SK-N-MC (cell line): ENCODE measurements around the gene TUBB6.

Experiments
- EZH2 ChIP-seq: fragments of 200-600 bp; sonication (generic); IDR thresholded peaks from one replicate; pipeline ENCODE4 v1.6.1; 2017; ENCODE audit warnings: antibody characterized with exemption
- FOXP2 ChIP-seq: optimal IDR thresholded peaks from 2 replicates; pipeline ENCODE3; 2011; ENCODE audit warnings: mild to moderate bottlenecking, moderate library complexity; ENCODE audit not compliant: insufficient read depth; ENCODE audit errors: extremely low read length, control extremely low read depth
- POLR2AphosphoS5 ChIP-seq: IDR thresholded peaks from 2 replicates; pipeline ENCODE4 v1.6.1; 2012; ENCODE audit warnings: mild to moderate bottlenecking, low read depth, low read length, borderline replicate concordance

DNA sequence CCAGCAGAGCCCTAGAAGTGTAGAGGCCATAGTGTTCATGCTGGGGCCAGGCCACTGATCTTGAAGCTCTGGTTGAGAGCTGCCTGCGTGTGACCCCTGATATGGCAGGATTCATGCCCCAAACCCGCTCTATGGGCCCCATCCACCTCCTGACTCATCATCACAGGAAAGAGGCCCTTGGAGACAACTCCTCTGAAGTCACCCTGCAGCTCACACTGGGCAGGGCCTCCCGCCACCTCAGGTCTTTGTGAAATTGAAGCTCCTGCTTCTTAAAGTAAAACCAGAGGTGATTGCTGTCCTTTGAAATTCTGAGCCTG is 12.0 kb upstream of the TUBB6 start:
- no peak for TF ChIP-seq POLR2AphosphoS5
- TF ChIP-seq EZH2 = no peak
- no peak for TF ChIP-seq FOXP2
